Ureter (tissue), 1 donor: ENCODE results near the gene HMCN1. TPM values are rescaled to one million over a fixed set of nuclear protein-coding genes. Genes with fewer than 3 reads are reported as not detected.

Source experiments
- DNase-seq: peaks from one replicate; pipeline ENCODE4 v3.0.0-alpha.2; 2020; ENCODE audit warnings: low spot score
- total RNA-seq: library from RNA; stranded (reverse); gene quantifications from one replicate; pipeline ENCODE4 v1.2.4, GENCODE V29; 2023
- donor health status: DM: yes; HTN: yes; CAD: no.

The HMCN1 gene
- total RNA-seq, 1 donor from 2014 or later, result 4.7 TPM

DNA sequence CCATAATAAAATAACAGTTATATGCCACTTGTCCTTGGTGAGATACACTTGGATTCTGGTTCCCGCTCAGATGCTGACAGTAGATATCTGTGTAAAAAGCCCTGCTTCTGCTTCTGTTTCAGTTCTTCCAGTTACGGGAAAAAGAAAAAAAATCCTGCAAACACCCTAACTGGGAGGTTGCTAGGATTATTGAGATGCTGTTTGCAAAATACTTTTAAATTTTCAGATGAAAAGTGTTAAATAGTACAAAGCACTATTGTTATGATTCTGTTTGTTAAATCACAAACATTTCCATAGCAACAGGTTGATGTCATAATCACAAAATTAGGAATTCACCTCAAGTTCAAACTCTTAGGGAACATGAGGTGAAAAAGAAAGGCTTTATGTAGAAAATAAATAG is 232.3 kb downstream of the HMCN1 start:
- no peak for DNase-seq

DNA sequence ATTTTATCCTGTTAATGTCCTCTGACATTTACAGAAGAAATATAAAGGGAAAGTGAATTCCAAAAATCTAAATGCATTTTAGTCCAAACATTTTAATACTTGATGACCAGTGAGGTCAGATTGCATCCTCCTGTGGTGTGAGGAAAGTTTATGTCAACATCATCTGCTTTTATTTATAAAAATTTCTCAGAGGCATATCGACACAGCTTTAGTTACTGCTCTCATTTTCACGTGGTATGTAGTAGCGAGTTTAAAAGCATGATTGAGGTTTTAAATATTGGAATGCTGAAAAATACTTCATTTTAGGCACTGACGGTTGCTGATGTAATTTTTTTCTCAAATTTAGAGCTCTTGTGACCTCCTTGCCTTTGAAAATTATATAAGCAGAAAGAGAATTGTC is 234.8 kb downstream of the HMCN1 start:
- DNase-seq, result no peak

DNA sequence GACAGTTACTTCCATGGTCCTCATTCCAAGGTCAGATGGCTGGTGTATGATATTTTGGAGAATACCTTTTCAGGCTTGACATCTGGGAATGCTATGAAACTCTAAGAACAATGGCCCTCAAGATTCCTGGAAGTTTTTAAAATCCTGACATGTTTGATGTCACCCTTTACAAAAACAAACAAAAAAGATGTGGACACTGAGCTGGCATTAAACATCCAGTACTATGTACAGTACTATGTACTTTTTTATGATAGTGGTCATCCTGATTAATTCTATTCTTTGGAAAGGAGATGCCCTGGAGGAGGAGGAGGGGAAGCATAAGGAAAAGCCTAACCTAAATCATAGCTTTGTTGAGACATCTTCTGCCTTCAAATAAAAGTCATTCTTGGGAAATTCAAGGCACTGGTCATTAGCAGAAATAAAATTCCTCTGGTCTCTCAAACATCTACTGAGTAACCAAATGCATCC is 235.4 kb downstream of the HMCN1 start:
- DNase-seq, result no peak

DNA sequence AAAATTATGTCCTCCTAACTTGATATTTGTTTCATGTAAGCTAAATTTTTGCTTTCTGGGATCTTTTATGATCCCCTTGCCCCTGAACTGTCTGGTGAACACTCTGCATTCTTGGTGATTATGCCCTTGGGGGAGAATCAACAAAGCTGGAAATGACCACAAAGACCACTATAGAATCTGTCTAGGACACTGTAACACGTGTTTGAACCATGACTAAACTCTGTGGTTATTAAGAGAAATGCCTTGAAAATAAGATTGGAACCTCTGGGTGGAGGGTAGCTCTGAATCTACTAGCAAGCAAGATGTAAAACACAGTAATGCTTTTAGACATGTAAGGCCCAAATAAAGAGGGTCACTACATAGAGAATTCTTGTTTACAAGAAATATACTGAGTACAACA is 237.5 kb downstream of the HMCN1 start:
- DNase-seq, result no peak

DNA sequence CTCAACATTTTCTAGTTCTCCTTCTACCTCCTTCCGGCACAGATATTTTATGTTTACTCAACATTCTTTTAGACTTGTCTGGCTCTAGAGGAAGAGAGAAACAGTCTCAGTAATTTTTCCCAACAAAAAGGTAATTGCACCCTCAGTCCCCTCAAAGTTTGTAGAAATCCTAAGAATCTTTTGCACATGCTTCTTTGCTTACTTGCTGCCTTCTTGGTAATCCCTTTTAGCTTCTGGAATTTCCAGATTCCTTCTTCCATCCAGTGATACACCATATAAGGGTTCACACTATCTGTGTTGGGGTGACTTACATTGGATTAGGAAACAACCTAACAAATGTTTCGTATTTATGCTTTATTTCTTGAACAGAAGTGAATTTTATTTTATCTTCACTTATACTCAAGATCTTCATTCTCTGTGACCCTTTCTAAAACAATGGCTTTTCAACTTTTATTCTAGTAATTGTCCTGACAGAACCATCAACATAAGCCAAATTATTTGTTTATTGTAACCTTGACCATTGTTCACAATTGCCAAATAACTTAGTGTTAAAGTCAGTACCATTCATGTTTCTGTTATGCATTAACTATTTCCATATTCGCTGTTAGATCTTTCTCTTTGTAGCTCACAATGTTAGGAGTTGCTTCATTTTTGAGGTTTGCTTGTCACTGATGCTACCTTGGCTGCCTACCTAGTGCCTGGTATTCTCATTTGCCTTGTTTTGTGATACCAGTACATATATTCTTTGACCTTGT is 238.1 kb downstream of the HMCN1 start:
- no peak for DNase-seq

DNA sequence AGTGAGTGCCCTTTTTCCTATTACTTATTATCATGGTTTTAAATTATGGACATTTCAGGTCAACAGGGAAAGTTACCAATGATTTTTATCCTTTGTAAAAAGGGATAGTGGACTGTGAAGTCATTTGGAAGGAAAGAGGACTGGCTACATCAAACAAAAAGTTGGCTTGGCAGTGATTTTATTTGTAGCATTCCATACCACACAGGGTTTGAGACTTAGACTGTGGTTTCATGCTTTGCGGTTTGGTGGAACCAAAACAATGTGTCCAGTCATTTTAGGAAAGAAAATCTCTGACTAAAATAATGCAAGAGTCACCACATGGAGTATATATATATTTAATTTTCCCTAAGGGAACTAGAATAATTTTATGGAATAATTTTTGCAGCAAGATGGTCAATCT is 239.5 kb downstream of the HMCN1 start:
- no peak for DNase-seq

DNA sequence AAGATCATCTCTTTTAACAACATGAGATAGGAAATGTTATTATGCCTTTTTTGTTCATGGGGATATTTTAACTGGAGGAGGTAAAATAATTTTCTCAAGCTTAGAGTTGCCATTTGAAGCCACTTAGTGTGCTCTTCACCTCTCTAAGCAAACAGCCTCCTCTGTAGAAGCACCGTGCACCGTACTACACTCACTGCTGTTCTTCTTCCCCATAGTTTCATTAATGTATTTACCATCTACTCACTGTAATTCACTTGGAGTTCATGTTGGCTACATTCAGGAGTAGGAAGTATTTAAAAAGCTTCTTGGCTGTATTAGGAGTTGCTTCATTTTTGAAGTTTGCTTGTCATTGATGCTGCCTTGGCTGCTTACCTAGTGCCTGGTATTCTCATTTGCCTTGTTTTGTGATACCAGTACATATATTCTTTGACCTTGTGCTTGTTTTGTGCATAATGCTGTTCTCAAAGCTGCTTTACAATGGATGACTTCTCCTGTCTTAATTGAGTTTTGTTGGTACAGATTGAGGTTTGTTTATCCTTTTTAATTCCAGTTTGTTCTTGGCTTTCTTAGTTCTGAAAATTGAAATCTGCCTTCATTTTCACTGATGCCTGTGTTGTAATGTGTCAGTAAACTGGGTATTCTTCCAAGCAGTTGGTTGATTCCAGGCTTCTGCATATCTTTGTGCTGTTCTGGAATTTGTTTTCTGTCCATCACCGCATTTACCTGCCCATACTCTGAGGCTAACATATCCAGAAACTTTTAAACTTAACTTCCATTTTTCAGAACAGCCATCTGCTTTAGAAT is 240.4 kb downstream of the HMCN1 start:
- DNase-seq, result no peak

DNA sequence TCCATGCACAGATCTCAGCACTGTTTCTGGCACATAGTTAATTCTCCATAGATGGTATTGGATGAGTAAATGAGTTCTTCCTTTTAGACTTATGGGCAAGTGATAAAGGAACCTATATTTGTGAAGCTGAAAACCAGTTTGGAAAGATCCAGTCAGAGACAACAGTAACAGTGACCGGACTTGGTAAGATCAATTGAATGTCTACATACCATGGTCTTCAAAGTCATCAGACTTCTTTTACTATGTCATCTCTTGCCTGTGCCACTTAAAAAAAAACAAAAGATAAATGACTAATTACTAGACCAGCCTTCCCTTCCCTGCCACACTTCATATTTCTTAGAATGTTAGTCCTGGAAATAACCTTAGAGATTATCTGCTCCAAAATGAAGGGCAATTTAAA is 246.7 kb downstream of the HMCN1 start:
- no peak for DNase-seq

DNA sequence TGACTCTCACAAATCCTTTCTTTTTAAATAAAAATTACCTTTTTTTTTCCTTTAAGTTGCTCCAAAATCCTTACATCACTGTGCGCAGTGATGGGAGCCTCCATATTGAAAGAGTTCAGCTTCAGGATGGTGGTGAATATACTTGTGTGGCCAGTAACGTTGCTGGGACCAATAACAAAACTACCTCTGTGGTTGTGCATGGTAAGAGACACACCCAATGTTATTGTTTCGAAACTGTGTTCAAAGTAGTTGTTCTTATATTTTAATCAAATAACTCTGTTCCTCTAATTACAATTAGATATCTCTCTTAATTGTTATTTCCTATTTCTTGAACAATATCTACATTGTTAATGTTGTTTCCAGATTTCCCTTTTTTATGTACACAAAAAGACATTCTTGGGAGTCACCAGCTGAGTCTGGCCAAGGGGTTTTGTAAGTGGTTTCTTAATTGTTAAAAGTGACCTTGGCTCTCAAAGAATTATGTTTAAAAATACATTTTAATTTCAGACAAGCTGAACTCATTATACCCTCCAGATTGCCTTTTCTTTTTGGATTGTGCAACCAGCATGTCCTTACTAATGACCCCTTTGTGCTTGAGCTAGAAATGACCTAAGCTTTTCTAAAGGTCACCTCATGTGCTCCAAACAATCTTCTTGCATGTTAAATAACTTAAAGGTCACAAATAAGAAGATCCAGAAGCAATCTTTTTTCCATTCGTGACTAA is 250.1 kb downstream of the HMCN1 start:
- DNase-seq, result no peak

DNA sequence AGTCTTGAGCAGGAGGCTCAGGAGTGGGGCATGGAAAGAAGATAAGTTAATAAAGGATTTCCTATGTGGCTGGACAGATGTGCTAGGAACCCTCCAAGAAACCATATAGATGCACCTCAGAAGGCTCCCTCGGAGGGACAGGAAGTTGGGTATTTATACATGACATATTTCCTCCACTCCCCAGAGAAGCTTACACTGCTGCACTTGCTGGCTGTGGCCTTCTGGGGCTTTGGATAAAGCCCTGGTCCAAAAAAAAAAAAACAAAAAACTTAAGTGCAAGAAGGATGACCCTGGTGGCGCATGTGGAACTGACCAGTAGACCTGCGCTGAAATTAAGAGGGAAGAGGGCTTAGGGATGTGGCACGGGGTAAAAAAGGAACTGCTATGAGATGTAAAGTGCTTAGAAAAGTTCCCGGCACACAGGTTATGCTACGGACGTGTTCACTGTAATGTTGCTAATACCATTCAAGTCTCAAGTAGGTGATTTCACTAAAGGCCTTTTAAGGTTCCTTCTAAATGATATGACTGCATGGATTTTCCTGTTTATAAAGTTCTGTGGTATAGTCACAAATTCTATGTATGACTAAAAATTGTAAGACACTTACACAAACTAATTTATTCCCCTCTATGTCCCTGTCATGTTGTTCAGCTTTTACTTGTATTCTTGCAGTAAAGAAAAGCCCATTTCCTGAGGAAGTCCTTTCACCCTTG is 253.6 kb downstream of the HMCN1 start:
- DNase-seq, result no peak

DNA sequence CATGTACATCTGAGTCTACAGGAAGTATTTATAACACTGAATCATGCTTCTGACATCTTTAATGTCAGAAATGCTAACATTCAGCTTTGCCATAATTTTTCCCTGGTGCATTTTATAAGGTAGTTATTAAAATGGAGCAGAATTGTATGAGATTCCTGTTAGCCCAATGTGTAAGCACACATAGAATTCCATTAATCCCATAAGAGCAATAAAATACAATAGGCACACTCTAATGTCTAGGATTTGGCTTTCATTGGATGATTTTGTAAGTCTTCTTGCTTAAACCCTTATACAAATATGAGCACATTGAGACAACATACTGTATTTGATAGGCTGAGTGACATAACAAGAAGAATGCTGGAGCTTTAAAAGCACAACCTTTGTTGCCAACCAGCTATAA is 256.4 kb downstream of the HMCN1 start:
- no peak for DNase-seq

DNA sequence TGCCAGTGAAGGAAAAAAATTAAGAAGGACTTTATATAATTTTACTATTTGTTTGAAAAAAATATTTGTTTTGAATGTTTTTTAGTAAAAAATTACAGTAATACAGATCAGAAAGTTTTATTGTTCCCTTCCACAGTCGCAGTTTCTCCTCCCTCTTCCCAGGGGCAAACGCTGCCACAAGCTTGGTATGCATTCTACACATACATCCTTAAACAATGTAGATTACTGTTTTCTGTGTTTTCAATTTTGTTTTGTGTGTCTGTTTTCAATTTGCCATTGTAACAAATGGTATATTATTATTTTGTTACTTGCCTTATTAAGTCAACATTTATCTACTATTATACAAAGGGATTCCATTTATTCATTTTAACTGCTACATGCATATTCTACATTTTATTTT is 257.1 kb downstream of the HMCN1 start:
- DNase-seq, result no peak

DNA sequence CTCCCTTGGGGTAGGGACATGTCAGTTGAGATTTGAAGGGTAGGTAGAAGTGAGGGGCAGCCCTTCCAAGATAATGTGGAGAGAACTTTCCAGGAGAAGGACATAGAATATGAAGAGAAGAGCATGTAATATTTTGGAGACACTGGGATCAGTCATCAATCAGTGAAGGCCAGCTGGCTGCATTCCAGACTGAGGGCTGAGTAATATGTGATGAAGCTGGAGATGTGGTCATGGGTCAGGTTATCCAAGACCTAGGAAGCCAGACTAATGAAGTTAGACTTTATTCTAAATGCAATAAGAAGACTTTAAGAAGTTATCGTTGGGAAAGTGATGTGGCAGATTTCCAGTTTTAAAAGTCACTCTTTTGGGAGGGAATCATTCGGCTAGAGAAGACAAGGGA is 262.0 kb downstream of the HMCN1 start:
- no peak for DNase-seq

DNA sequence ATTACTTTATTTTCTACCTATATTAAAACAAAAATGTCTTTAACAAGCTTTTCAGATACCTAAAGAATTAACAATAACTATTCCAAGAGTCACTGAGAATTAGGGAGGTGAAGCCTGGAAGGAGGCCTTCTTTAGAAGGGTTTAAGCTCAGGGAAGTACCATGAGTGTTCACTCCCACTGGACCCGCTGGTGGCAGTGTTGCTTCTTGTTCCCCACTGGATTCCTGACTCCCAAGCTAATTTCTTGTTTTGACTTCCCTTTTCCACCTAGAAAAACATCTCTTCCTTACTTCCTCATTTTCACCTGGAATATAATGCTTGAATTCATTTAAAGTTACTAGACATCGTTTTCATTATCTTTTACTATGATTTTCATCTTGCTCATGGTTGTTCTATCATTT is 264.2 kb downstream of the HMCN1 start:
- DNase-seq, result no peak

DNA sequence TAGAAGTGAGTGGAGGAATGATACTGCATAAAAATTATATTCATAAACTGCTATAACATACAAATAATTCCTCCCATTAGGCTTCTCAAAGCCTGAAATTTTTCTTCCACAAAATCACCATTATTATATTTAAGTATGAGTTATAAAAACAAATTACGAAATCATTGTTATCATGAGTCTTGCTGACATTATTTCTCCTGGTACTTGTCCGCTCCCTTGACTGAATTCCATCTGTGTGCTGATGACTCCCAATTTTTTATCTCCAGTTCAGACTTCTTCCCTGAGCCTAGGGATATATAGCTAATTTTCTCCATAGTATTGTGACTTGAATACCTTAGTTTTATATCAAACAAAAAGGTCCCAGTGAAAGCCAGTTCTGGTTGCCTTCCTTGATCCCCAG is 268.2 kb downstream of the HMCN1 start:
- DNase-seq, result no peak

DNA sequence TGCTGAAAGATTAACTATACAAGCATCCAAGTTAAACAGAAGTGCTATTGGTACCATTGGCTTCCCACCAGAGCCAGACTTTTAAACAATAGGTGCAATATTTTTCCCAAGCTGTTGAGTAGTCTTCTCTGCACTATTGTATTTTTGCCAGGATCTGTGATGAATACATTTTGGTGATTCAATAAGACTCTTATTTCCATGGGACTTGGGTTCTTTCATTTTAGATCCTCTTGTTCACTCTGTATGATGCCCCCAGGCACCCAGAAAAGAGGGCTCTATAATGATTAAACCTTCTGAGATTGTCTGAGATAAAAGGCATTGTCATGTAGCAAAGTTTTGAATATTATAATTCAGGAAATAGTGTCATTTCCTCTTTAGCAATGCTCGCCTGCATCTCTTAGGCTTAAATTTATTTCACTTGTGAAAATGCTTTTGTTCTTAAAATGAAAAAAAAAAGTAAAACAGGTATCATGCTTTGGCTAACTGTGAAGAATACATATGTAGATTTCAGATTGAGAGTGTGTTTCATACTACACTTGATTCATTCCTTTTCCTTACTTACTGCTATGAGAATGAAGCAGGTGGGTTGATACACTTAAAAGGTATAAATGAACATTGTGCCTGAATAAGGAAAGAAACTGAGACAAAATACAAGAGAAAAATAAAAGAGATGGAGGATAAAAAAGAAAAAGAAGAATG is 275.0 kb downstream of the HMCN1 start:
- DNase-seq, result no peak

DNA sequence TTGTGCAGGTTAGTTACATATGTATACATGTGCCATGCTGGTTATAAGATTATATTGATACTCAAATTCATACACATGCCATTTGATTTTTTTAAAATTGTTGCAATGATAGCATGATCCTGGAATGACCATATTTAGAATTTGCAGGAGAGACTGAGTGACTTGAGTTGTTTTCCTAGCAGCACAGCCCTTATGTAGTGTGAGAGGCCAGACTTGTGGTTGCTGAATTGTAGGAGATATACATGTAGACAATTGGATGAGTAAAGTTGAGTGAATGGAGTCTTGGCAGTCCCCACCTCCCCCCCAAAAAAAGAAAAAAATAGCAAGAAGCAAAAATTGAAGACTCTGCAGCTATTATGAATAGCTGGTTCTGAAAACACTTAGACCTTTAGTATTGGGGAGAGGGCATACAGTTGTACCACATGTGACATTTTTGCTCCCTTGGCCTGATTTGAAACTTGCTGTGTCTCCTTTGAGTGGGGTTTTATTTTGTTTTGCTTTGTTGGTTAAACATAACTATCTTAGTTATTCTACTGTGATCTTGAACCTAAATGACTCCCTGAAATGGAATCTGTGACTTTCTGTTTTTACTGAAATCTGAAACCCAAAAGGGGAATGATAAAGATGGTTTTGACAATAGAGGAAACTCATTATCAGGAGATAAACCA is 280.3 kb downstream of the HMCN1 start:
- DNase-seq, result no peak

DNA sequence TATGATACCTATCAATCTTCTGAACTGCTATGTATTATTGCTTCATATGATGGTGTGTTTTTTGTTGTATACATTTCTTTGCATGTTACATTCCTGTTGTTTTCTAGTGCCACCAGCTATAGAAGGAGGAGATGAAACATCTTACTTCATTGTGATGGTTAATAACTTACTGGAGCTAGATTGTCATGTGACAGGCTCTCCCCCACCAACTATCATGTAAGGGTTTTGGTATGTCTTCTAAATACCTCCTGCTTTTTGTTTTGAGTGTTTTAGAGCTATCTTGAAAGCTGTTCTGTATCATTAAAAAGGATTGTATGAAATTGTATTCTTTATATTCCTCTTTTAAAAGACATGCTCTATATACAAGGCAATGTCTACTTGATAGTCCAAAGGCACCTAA is 282.7 kb downstream of the HMCN1 start:
- DNase-seq, result no peak

DNA sequence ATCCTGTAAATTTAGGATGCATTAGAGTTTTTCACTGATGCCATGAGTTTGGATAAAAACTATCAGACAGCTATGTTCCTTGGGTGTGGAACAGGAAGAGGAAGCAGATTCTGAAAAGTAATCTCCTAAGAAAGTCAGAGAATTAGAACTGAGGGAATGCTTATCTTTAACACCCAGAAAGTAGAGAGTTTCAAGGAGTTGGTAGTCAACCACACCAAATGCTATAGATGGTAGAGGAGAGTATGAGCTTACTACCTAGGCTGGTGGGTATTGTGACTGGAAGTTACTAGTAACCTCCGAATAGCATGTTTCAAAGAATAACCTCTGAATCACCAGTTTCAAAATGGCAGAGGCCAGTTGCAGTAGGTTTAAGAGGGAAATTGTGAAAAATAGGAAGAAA is 288.0 kb downstream of the HMCN1 start:
- no peak for DNase-seq

DNA sequence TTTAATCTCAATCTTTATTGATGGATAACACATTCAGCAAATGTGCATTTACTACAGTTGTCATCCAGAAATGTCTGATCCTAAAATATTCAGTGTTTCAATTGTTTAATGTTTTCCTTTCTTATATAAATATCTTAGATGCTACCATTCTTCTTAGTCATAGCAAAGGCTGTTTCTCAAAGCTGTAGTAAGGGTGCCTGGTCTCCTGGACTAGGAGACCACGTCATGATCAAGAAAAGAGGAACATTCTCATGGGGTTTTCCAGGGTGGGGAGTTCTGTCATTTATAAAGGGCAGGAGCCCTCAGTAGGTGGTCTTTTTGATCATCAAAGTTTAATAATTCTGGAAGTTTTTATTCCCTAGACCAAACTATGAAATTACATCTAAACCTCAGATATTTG is 292.8 kb downstream of the HMCN1 start:
- no peak for DNase-seq

DNA sequence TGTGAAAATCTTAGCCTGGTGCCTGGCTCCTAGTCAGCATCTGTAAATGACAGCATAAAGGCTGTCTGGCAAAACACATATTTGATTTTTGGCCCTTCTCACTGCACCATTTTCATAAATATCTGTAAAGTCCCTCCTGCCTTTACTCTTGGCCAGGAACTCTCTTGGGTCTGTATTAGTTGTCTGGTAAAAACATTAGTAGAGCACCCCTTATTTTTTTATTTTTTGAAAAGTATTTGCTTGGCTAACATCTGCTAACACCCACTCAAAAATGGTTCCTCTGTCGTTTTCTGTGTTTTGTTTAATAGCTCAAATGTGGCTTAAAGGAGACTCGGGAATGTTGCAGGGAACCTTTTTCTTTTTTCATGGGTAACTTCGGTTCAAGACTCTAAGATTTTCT is 293.4 kb downstream of the HMCN1 start:
- DNase-seq, result no peak
